NAMALWA (cell line): ENCODE measurements around the gene ESPL1.
A peak's percentile ranks its signal among the peaks of the same experiment; 100 is the strongest.

ENCODE experiments used
- DNase-seq: peaks from one replicate; pipeline ENCODE4 v3.0.0-alpha.2; 2015; ENCODE audit warnings: low spot score

The ESPL1 gene

GRCh38 chr12:53231921-53232645, 36.0 kb upstream of the ESPL1 start, which contains the start of gene RARG:
TSS of gene RARG (minus strand) at chr12:53232209. CDS start at chr12:53227545, 4,664 bp downstream.
- DNase-seq: peak; percentile 58

GRCh38 chr12:53232646-53233461, 35.2 kb upstream of the ESPL1 start:
- DNase-seq: no peak

GRCh38 chr12:53233671-53234121, 34.4 kb upstream of the ESPL1 start:
- DNase-seq: no peak

GRCh38 chr12:53234271-53234914, 33.7 kb upstream of the ESPL1 start:
- DNase-seq: no peak

- DNase-seq: no peak
These were observed 32.9 kb upstream of the ESPL1 start for GRCh38 chr12:53235164-53235563.

GRCh38 chr12:53235742-53236442, 32.2 kb upstream of the ESPL1 start:
- no peak for DNase-seq

- no peak for DNase-seq
These were observed 31.5 kb upstream of the ESPL1 start for GRCh38 chr12:53236443-53237111.

- DNase-seq: no peak
These were observed 28.3 kb upstream of the ESPL1 start for GRCh38 chr12:53239643-53240258.

- no peak for DNase-seq
These were observed 26.3 kb upstream of the ESPL1 start for GRCh38 chr12:53241623-53242412.

GRCh38 chr12:53244337-53244736, 23.8 kb upstream of the ESPL1 start:
- DNase-seq: no peak

GRCh38 chr12:53245286-53245685, 22.8 kb upstream of the ESPL1 start:
- DNase-seq: no peak

GRCh38 chr12:53251477-53252348, 16.4 kb upstream of the ESPL1 start:
- peak; percentile 79 for DNase-seq

- no peak for DNase-seq
These were observed 15.7 kb upstream of the ESPL1 start for GRCh38 chr12:53252349-53252916.

- DNase-seq: no peak
These were observed 14.8 kb upstream of the ESPL1 start for GRCh38 chr12:53253298-53253697.

- DNase-seq: no peak
These were observed 13.1 kb upstream of the ESPL1 start for GRCh38 chr12:53254816-53255545.

- peak; percentile 65 for DNase-seq
These were observed 12.1 kb upstream of the ESPL1 start for GRCh38 chr12:53255996-53256395.

- DNase-seq: no peak
These were observed 9.3 kb upstream of the ESPL1 start for GRCh38 chr12:53258541-53259539.
